Measurements from ENCODE around the gene APMAP.
"Not testable (repeated sequence)": the region's sequence is repeated elsewhere in the genome, so short reads cannot be mapped to it uniquely, and the experiment has no call there.

The APMAP gene

DNA sequence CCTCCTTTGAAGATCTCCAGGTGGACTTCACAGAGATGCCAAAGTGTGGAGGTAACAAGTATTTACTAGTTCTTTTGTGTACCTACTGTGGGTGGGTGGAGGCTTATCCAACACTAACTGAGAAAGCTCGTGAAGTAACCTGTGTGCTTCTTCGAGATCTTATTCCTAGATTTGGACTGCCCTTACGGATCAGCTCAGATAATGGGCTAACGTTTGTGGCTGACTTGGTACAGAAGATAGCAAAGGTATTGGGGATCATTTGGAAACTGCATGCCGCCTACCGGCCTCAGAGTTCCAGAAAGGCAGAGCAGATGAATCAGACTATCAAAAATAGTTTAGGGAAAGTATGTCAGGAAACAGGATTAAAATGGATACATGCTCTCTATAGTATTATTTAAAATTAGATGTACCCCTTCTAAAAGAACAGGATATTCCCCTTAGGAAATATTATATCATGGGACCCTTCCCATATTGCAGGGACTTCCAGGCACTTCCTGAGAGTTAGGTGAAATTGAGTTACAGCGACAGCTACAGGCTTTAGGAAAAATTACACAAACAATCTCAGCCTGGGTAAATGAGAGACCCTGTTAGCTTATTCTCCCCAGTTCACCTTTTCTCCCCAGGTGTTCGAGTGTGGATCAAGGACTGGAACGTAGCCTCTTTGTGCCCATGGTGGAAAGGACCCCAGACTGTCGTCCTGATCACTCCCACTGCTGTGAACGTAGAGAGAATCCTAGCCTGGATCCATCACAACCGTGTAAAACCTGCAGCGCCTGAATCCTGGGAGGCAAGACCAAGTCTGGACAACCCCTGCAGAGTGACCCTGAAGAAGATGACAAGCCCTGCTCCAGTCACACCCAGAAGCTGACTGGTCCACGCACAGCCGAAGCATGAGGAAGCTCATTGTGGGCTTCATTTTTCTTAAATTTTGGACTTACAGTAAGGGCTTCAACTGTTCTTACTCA lies 61.5 kb downstream of the APMAP start:
- DNase-seq (ENCODE audit: low spot score): not testable (repeated sequence)

DNA sequence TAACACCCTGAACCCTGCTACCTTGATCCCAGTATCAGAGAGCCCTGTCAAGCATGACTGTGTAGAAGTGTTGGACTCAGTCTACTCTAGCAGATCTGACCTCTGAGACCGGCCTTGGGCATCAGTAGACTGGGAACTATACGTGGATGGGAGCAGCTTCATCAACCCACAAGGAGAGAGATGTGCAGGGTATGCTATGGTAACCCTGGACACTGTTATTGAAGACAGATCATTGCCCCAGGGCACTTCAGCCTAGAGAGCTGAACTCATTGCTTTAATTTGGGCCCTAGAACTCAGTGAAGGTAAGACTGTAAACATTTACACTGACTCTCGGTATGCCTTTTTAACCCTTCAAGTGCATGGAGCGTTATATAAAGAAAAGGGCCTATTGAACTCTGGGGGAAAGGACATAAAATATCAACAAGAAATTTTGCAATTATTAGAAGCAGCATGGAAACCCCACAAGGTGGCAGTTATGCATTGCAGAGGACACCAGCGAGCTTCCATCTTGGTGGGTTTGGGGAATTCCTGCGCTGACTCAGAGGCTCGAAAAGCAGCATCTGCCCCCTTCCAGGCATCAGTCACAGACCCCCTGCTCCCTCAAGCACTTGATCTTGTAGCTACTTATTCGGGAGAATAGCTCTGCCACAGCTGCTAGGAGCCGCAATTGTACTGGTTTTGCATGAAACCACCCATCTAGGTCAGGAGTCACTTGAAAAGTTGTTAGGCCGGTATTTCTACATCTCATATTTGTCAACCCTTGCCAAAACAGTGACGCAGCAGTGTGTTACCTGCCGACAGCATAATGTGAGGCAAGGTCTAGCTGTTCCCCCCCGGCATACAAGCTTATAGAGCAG lies 62.5 kb downstream of the APMAP start:
- DNase-seq (ENCODE audit: low spot score): not testable (repeated sequence)

DNA sequence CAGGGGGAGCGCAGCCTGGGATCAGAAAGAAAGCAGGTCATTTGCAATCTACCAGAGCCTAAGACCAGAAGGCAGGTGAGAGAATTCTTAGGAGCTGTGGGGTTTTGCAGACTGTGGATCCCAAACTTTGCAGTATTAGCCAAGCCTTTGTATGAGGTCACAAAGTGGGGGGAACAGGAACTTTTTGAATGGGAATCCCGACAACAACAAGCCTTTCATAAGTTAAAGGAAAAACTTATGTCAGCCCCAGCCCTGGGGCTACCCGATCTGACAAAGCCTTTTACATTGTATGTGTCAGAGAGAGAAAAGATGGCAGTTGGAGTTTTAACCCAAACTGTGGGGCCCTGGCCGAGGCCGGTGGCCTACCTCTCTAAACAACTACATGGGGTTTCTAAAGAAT lies 63.3 kb downstream of the APMAP start:
- DNase-seq (ENCODE audit: low spot score): not testable (repeated sequence)

DNA sequence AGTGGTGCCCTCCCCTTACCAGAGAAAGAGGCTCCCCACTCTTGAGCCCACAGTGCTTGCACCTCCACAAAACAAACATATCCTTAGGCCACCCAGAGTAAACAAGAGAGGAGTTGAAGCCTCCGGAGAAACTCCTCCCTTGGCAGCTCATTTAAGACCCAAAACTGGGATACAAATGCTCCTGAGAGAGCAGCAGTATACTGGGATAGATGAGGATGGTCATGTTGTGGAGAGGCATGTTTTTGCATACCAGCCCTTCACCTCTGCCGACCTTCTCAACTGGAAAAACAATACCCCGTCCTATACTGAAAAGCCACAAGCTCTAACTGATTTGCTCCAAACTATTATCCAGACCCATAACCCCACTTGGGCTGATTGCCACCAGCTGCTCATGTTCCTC lies 71.8 kb downstream of the APMAP start:
- DNase-seq (ENCODE audit: low spot score): not testable (repeated sequence)

DNA sequence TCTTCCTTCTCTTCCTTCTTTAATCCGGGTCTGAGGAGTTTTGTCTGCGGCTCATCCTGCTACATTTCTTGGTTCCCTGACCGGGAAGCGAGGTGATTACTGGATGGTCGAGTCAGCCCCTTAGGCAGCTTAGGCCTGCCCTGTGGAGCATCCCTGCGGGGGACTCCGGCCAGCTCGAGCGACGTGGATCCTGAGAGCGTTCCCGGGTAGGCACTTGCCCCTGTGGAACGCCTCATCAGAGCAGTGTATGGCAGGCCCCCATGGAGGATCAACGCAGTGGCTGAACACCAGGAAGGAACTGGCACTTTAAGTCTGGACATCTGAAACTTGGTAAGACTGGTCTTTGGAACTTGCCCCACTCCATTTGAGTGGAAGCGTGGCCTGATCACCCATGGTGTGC lies 72.9 kb downstream of the APMAP start:
- DNase-seq (ENCODE audit: low spot score): not testable (repeated sequence)

DNA sequence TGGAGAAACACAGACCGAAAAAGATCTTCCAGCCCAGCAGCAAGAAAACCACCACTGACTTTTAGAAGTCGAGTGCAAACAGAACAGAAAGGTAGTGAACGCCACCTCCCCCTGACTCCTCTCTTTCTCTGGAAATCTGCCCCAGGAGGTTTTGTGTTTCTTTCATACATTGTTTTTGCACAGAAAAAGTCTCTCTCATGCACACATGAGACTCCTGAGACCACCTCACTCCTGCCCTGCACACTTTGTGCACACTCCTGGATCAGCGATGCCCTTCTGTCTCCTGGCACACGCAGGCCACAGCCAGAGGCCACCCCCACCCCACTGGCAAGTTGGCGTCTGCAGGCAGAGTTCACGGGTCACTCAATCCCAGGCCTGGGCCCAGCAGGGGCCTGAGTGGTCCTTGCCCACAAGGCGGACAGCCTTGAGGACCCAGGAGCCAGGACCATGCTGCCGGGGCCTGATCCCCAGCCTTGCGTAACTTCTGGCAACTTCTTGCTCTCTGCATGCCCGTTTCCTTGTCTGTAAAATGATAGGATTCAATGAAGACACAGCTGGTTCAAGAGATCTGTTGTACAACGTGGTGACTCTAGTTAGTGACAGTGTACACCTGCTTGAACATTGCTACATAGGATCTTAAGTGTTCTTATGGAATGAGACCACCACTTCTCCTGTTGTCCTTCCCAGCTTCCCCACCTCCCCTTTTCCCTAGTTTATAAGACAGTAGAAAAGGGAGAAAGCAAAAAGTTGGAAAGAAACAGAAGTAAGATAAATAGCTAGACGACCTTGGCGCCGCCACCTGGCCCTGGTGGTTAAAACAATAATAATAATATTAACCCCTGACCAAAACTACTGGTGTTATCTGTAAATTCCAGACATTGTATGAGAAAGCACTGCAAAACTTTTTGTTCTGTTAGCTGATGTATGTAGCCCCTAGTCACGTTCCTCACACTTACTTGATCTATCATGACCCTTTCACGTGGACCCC lies 73.7 kb downstream of the APMAP start:
- DNase-seq (ENCODE audit: low spot score): no peak

DNA sequence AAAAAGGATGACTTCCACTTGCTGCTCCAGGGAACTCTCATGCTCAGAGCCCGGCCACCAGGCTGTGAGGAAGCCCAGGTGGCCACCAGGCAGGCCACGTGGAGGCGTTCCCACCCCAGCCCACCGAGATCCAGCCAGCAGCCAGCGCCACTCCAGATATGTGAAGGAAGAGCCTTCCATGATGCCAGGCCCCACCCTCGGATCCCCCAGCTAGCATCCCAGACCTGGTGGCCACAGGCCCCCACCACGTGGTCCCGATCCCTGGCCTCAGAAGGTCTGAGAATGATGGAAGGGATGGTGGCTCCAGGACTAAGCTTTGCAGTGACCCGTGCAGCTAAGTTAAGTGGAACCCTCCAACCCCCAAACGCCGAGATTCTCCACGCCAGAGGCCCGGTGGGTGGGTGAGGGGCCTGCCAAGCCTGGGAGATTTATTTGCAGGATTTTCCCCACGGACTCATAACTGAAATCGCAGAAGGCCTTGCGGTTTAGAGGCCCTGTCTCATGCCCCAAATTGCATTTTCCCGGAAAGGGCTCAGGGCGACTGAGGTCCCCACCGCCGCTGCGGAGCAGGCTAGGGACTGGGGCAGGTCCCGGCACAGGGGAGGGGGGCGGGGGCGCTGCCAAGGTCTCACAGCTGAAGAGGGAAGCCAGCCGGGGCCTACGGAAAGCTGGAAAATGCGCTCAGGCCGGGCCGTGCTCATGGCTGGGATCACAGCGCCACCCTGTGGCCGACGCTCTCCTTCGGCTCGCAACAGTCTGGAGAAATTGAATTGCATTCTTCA lies 74.6 kb downstream of the APMAP start:
- peak; percentile 58 for DNase-seq (ENCODE audit: low spot score)

DNA sequence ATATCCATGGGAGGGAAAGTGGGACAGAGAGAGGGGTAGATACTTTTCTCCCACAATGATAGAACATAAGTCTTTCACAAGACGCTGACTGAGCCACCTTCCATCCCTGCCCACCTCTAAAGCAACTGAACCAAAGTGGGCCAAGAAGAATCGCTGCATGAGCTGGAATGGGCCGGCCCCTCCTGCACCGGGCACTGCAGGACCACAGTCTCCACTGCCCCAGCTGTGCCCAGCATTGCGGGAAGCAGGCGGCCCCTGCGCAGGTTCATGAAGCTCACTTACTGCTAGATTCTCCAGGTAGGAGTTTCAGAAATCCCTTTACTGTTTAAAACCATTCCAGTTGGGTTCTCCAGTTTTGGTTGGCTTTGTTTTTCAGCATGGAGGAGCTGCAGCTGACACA lies 75.5 kb downstream of the APMAP start:
- no peak for DNase-seq (ENCODE audit: low spot score)

DNA sequence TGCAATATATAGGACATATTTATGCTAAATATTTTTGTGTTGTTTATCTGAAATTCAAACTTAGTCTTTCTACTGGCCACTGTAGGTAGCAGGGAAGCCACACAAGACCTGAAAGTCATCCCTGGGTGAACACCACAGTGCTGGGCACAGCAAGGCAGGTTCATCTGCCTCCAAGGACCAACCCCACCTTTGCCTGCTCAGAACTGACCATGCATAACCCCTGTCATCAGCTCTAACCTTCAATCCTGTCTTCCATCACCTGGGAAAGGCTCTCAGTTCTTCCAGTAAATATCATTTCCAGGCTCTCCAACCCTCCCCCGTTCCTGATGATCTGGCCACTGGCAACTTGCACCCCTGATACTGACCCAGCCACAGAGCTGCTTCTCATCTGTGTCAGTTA lies 76.1 kb downstream of the APMAP start:
- no peak for DNase-seq (ENCODE audit: low spot score)

DNA sequence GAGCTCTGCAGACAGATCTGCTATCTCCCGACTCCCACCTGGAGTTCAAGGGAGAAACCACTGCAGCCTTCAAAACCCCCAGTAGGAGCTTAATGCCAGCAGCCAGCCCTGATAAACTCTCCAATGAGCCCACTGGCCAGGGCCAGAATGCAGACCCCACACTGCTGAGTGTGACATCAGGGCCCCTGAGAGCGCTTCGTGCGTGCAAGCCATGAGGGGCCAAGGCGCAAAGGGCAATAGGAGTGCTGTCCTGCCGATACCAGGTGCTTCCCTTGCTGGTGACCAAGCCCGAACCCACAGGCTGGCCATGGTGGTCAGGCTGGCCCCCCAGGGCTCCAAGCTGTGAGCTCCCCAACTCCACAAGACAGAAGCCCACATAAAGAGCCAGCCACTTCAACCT lies 76.7 kb downstream of the APMAP start:
- no peak for DNase-seq (ENCODE audit: low spot score)

DNA sequence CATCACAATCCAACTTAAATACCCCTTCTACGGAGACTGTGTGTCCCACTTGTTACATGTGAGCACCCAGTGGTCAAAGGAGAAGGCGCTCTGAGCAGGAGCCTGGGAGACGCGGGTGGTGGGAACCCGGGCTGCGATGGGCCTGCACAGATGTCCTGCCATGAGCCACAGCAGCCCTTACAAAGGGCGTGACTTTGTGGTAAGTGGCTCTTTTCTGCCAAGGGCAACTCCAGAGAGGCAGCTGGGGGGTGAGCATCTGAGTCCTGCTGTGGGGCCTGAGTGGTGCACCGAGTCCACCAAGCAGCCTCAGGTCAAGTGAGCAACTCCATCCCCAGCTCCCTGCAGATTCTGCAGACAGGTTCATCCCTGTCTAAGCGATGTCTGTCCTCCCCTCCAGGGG lies 77.1 kb downstream of the APMAP start:
- no peak for DNase-seq (ENCODE audit: low spot score)

DNA sequence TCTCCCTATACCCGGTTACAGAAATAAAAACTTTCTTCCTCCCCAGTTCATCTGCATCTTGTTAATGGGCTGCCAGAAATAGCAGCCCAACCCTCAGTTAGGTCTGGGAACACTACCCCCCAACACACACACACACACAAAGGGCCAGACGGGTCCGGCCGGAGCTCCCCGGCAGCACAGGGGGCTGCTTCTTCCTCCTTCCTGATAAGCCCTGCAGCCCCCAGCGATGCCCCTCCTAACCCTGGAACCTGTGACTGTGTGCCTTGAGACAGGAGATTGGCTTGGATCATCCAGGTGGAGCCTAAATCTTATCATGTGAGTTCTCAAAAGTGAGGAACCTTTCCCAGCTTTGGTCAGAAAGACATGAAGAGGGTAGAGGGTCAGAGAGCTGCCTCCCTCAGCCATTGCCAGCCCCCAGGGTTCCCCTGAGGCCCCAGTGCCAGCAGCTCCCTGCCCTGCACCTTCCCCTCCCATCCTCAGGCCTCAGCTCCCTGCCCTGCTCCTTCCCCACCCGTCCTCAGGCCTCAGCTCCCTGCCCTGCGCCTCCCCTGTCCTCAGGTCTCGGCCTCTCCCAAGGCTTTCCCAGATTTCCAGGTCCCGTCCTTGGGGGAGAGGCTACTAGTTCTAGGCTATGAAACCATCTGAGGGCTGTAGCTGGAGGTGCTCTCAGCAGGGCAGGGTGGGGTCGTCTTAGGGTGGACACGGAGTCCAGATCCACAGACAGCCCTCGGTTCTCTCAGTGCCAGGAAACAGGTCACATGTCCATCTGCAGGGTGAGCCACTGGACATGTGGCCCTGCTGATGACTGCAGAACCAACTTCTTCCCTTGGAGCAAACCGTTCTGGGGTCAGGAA lies 77.9 kb downstream of the APMAP start:
- DNase-seq (ENCODE audit: low spot score): no peak

DNA sequence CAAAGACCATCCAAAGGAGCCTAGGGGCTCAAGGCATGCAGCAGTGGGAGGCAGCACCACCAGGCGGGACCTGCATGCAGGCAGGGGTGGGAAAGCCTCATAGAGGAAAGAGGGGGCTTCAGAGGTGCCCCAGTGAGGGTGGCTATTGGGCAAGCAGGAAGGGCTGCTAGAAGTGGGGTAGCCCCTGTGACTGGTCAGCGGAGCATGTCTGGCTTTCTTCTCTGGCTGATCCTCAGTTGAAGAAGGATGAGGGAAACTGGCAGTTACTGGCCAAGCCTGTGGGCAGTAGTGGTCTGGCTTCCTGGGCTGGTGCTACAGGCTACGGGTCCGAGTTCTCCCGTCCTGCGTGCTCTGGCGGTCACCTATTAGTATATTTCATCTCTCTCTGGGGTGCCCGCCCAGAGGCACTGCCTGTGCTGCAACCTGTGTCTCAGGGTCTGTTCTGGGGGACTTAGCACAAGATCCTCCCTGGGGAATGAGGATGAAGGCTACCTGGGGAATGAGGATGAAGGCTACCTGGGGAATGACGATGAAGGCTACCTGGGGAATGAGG lies 79.4 kb downstream of the APMAP start:
- no peak for DNase-seq (ENCODE audit: low spot score)

Data from RKO (cell line).